ENCODE results near the gene CCN6. TPM values are rescaled to one million over a fixed set of nuclear protein-coding genes. Genes with fewer than 3 reads are reported as not detected.

The CCN6 gene
- total and polyA plus RNA-seq, 7 experiments from 2014 or later = 0.13 TPM; not detected in 6

DNA sequence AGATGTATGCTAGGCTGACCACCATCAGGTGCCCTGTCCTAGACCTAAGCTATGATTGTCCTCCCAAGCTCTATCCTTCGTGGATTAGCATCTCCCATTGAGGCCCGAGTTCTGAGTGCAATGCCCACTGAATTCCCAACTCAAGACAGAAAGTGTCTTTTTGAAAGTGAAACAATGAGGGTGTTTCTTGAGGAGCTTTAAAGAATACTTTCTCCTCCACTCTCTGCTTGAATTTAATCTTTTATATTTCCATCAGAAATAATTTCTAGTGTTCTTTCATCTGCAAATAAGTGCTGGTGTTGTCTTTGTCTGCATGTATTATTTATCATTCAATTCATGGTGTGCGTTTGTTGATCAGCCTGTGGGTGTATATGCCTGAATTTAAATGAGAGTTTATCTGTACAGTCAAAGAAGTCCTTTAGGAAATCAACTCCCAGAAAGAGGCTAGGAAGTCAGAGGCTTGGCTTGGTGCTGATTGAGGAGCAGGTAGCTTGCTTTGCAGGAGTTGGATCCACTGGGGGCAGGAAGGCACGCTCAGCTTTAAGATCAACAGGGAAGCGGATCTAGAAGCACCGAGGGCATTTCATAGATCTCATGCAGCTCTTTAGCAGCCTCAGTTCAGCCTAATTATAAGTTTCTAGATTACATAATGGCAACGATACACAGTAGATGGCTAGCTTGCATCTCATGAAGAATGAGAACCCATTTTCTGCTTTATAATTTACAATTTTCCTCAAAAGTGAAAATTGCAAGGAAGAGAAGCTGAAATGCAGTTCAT lies 36.0 kb upstream of the CCN6 start:
- Mint-ChIP-seq H3K27ac (peak overlapping the region in 3 of 9 donors; percentile 7 to 19 (median 11)), H3K4me1 (peaks cover 21 to 74% (median 42%) of the 10 kb centered on the region in 7 donors), H3K36me3 (peaks cover 0 to under 1% (median 0%) of the 10 kb centered on the region in 5 donors), H3K4me3 (no peak overlapping the region), H3K9me3 (no peaks in the 10 kb centered on the region), H3K27me3 (no peaks in the 10 kb centered on the region)
- H3K36me3 ChIP-seq (ENCODE audit: control insufficient read depth in 2 of 3, insufficient read depth in 3 of 3, low read length in 3 of 3) = no peaks in the 10 kb centered on the region
- no peaks in the 10 kb centered on the region for H3K27me3 ChIP-seq (ENCODE audit: control insufficient read depth in 2 of 2, insufficient read depth in 2 of 2, low read length in 2 of 2)
- DNase-seq = no peak
- H3K4me1 ChIP-seq (ENCODE audit: control insufficient read depth in 2 of 2, insufficient read depth in 2 of 2, low read length in 2 of 2) = peaks cover 0 to 5% of the 10 kb centered on the region in 2 donors
- no peak overlapping the region for H3K4me3 ChIP-seq (ENCODE audit: low read length)
- CTCF ChIA-PET = interaction anchor here (0.6 to 13.0 kb wide), 6 partner anchors 8 to 313 kb away, joined by 3 to 339 read pairs (median 4); no protein-coding TSS in a partner anchor
- no peak overlapping the region for H3K27ac ChIP-seq (ENCODE audit: low read depth, low read length)
- POLR2A ChIA-PET = interaction anchor here (1.4 to 12.4 kb wide), 4 partner anchors 10 to 28 kb away, joined by 3 to 175 read pairs (median 24); no protein-coding TSS in a partner anchor
- ATAC-seq = no peak
- intact Hi-C loops (cut with micrococcal nuclease) = loop anchor here in 1 of 2 donors (1.0 kb wide), 1 partner anchor 10 kb away; no protein-coding TSS in a partner anchor
- H3K9me3 ChIP-seq (ENCODE audit: control insufficient read depth in 2 of 3, low read length in 3 of 3) = no peaks in the 10 kb centered on the region

DNA sequence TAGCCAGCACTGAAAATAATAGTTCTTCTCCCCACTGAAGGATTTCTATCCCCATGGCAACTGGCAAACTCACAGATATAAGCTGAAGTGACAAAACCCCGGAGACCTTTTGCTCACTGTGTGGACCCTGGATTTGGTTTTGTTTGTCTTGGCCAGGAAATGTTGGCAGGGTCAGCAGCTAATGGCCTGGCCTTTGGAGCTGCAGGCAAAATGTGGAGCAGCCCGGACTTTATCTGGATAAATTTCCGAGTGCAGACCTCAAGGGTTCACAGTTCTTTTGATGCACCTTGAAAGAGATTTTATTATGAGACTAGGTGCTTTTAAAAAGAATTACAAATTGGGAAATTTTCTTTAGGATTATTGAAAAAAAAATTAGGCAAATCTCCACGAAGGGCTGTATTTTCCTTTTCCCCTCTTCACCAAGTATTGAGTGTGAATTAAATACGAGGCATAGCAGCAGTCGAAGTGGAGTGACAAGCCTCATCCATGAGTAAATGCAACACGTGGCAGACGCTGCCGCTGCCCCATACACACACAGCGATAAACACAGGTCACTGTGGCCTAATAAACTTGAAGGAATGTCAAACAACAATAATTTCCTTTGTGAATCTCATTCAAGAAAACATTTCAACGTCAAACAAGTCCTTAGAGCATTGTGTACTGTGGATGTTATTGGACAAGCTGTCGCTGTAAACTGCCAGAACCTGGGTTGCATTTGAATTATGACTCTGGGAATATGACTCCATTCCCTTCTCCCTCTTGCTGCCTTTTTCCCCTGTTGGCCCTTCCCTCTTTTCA lies 35.1 kb upstream of the CCN6 start:
- intact Hi-C loops (cut with micrococcal nuclease) = no loop called here
- H3K4me3 Mint-ChIP-seq = no peak overlapping the region
- Histone ChIP-seq H3K27ac (ENCODE audit: low read depth, low read length) (no peak overlapping the region), H3K9me3 (ENCODE audit: control insufficient read depth in 2 of 3, low read length in 3 of 3) (no peaks in the 10 kb centered on the region), H3K36me3 (ENCODE audit: control insufficient read depth in 2 of 3, insufficient read depth in 3 of 3, low read length in 3 of 3) (no peaks in the 10 kb centered on the region), H3K4me3 (ENCODE audit: low read length) (no peak overlapping the region), H3K27me3 (ENCODE audit: control insufficient read depth in 2 of 2, insufficient read depth in 2 of 2, low read length in 2 of 2) (no peaks in the 10 kb centered on the region), H3K4me1 (ENCODE audit: control insufficient read depth in 2 of 2, insufficient read depth in 2 of 2, low read length in 2 of 2) (peaks cover 0 to 5% of the 10 kb centered on the region in 2 donors)
- POLR2A ChIA-PET = interaction anchor here (0.7 to 12.4 kb wide), 4 partner anchors 8 to 196 kb away, joined by 3 to 175 read pairs (median 7); no protein-coding TSS in a partner anchor
- peak overlapping the region in 3 of 9 donors; percentile 4 to 58 (median 19) for H3K27ac Mint-ChIP-seq
- H3K36me3 Mint-ChIP-seq = peaks cover 4 to 5% (median 4%) of the 10 kb centered on the region in 5 donors
- peaks cover 3 to 8% (median 5%) of the 10 kb centered on the region in 11 donors for H3K9me3 Mint-ChIP-seq
- CTCF ChIA-PET = interaction anchor here (0.6 to 2.7 kb wide), 2 partner anchors 11 to 314 kb away, joined by 3 to 6 read pairs; no protein-coding TSS in a partner anchor
- no peak for ATAC-seq
- no peaks in the 10 kb centered on the region for H3K27me3 Mint-ChIP-seq
- DNase-seq = no peak
- H3K4me1 Mint-ChIP-seq = peaks cover 21 to 80% (median 45%) of the 10 kb centered on the region in 7 donors

DNA sequence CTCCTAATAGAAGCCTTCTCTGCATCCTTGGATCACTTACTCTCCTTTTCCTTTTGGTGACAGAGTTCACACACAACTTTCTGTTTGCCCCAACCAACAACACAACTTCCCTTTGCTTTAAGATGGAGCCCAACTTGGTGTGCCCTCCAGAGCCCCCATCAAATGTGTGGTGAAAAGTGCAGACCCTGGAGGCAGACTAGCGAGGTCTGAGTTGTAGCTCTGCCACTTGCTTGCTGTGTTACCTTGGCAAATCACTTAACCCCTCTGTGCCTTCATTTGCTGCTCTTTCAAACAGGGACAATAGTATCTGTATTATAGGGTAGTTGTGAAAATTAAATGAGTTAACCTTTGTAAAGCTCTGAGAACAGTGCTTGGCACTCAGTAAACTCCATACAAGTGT lies 34.3 kb upstream of the CCN6 start:
- Mint-ChIP-seq H3K4me1 (peaks cover 23 to 81% (median 50%) of the 10 kb centered on the region in 7 donors), H3K9me3 (peaks cover 7 to 14% (median 12%) of the 10 kb centered on the region in 11 donors), H3K4me3 (no peak overlapping the region), H3K27ac (peak overlapping the region in 3 of 9 donors; percentile 4 to 58 (median 19)), H3K36me3 (peaks cover 9 to 11% (median 10%) of the 10 kb centered on the region in 5 donors), H3K27me3 (no peaks in the 10 kb centered on the region)
- POLR2A ChIA-PET = interaction anchor here (0.7 to 2.0 kb wide), 4 partner anchors 9 to 196 kb away, joined by 3 to 10 read pairs (median 4); no protein-coding TSS in a partner anchor
- DNase-seq = no peak
- no peak overlapping the region for H3K27ac ChIP-seq (ENCODE audit: low read depth, low read length)
- no peaks in the 10 kb centered on the region for H3K9me3 ChIP-seq (ENCODE audit: control insufficient read depth in 2 of 3, low read length in 3 of 3)
- no peaks in the 10 kb centered on the region for H3K27me3 ChIP-seq (ENCODE audit: control insufficient read depth in 2 of 2, insufficient read depth in 2 of 2, low read length in 2 of 2)
- ATAC-seq = no peak
- H3K4me3 ChIP-seq (ENCODE audit: low read length) = no peak overlapping the region
- CTCF ChIA-PET = interaction anchor here (1.3 kb wide), 1 partner anchor 23 kb away, joined by 3 read pairs; no protein-coding TSS in a partner anchor
- intact Hi-C loops (cut with micrococcal nuclease) = no loop called here
- H3K36me3 ChIP-seq (ENCODE audit: control insufficient read depth in 2 of 3, insufficient read depth in 3 of 3, low read length in 3 of 3) = no peaks in the 10 kb centered on the region
- H3K4me1 ChIP-seq (ENCODE audit: control insufficient read depth in 2 of 2, insufficient read depth in 2 of 2, low read length in 2 of 2) = peaks cover 0 to 5% of the 10 kb centered on the region in 2 donors

DNA sequence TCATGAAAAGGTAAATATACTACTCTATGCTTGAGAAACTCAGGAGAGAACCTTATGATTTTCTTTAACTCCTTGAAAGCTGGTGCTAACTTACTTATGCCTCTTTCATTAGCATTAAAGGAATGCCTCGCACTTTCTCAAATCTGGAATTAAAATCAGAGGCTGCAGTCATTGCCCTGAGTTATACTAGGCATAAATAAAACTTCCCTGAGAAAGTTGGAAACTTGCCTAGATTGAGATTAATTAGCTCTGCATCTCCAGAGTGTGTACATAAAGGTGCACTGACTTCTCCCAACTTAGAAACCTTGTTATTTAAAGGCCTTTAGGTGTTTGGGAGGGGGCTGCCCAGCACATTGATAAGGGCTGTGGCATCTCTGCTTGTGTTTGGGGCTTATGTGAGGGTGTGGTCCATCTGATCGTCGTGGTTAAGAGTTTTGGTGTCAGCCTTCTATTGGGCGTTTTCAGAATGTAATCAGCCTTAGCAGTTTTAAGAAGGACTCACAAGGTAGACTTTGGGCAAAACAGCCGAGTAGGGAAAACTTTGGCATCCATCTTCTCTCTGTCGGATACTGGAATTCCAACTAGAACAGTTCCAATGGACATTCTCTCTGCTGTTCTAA lies 32.1 kb upstream of the CCN6 start:
- Histone ChIP-seq H3K36me3 (ENCODE audit: control insufficient read depth in 2 of 3, insufficient read depth in 3 of 3, low read length in 3 of 3) (no peaks in the 10 kb centered on the region), H3K4me3 (ENCODE audit: low read length) (no peak overlapping the region), H3K27ac (ENCODE audit: low read depth, low read length) (no peak overlapping the region), H3K9me3 (ENCODE audit: control insufficient read depth in 2 of 3, low read length in 3 of 3) (no peaks in the 10 kb centered on the region), H3K27me3 (ENCODE audit: control insufficient read depth in 2 of 2, insufficient read depth in 2 of 2, low read length in 2 of 2) (no peaks in the 10 kb centered on the region), H3K4me1 (ENCODE audit: control insufficient read depth in 2 of 2, insufficient read depth in 2 of 2, low read length in 2 of 2) (peaks cover 2 to 13% of the 10 kb centered on the region in 2 donors)
- Mint-ChIP-seq H3K27ac (peak overlapping the region in 5 of 9 donors; percentile 2 to 76 (median 42)), H3K4me1 (peaks cover 18 to 79% (median 49%) of the 10 kb centered on the region in 7 donors), H3K4me3 (no peak overlapping the region), H3K27me3 (no peaks in the 10 kb centered on the region), H3K9me3 (peaks cover 8 to 23% (median 13%) of the 10 kb centered on the region in 11 donors), H3K36me3 (peaks cover 10 to 18% (median 17%) of the 10 kb centered on the region in 5 donors)
- POLR2A ChIA-PET = interaction anchor here (1.0 to 1.5 kb wide), 2 partner anchors 11 to 12 kb away, joined by 3 read pairs; no protein-coding TSS in a partner anchor
- CTCF ChIA-PET = interaction anchor here (1.4 kb wide), 1 partner anchor 22 kb away, joined by 5 read pairs; no protein-coding TSS in a partner anchor
- no peak for DNase-seq
- intact Hi-C loops (cut with micrococcal nuclease) = loop anchor here in 1 of 2 donors (1.0 to 10.0 kb wide), 2 partner anchors 8 to 927 kb away; no protein-coding TSS in a partner anchor
- ATAC-seq = no peak

DNA sequence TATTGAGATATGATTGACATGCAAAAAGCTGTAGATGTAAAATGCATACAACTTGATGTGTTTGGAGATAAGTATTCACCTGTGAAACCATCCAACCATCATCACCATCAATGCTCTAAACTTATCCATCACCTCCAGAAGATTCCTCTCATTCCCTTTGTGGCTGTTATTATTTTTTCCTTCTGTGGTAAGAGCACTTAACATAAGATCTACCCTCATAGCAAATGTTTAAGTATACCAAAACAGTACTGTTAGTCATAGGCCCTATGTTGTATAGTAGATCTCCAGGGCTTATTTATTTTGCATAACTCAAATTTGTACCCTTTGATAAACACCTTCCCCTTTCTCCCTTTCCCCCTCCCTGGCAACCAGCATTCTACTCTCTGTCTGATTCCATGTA lies 31.2 kb upstream of the CCN6 start:
- peaks cover 8 to 23% (median 15%) of the 10 kb centered on the region in 11 donors for H3K9me3 Mint-ChIP-seq
- CTCF ChIA-PET = interaction anchor here (0.7 kb wide), 1 partner anchor 19 kb away, joined by 3 read pairs; no protein-coding TSS in a partner anchor

More for the DNA sequence above, 31.2 kb upstream of the CCN6 start:
- DNase-seq (no peak), ATAC-seq (no peak)
- Mint-ChIP-seq H3K4me1 (peaks cover 21 to 79% (median 50%) of the 10 kb centered on the region in 7 donors), H3K27ac (peak overlapping the region in 6 of 9 donors; percentile 5 to 15 (median 8)), H3K36me3 (peaks cover 10 to 20% (median 17%) of the 10 kb centered on the region in 5 donors), H3K27me3 (no peaks in the 10 kb centered on the region), H3K4me3 (peak overlapping the region in 1 of 10 donors; percentile 5)
- Histone ChIP-seq H3K27me3 (ENCODE audit: control insufficient read depth in 2 of 2, insufficient read depth in 2 of 2, low read length in 2 of 2) (no peaks in the 10 kb centered on the region), H3K36me3 (ENCODE audit: control insufficient read depth in 2 of 3, insufficient read depth in 3 of 3, low read length in 3 of 3) (no peaks in the 10 kb centered on the region), H3K9me3 (ENCODE audit: control insufficient read depth in 2 of 3, low read length in 3 of 3) (no peaks in the 10 kb centered on the region), H3K4me3 (ENCODE audit: low read length) (no peak overlapping the region), H3K4me1 (ENCODE audit: control insufficient read depth in 2 of 2, insufficient read depth in 2 of 2, low read length in 2 of 2) (peaks cover 12 to 23% of the 10 kb centered on the region in 2 donors), H3K27ac (ENCODE audit: low read depth, low read length) (no peak overlapping the region)
- POLR2A ChIA-PET = interaction anchor here (0.6 to 1.7 kb wide), 5 partner anchors 8 to 149 kb away, joined by 3 to 8 read pairs (median 4); partner anchors contain the start of gene FYN
- intact Hi-C loops (cut with micrococcal nuclease) = loop anchor here in 1 of 2 donors (1.0 to 10.0 kb wide), 2 partner anchors 8 to 928 kb away; no protein-coding TSS in a partner anchor
